HepG2 (cell line): ENCODE data around the gene QSOX1. TPM values are rescaled to one million over a fixed set of nuclear protein-coding genes. Genes with fewer than 3 reads are reported as not detected.

ENCODE experiments used
- BCL6 ChIP-seq: IDR thresholded peaks from 2 replicates; pipeline ENCODE4 v1.6.1; 2016; ENCODE audit warnings: missing genetic modification reagents, missing compliant biosample characterization
- DPF2 ChIP-seq: sonication (generic); formaldehyde crosslinking; IDR thresholded peaks from 2 replicates; pipeline ENCODE4 v1.4.0; 2020; ENCODE audit warnings: mild to moderate bottlenecking, low read depth, missing genetic modification reagents, borderline replicate concordance
- FOXP1 ChIP-seq, 2 experiments: fragments of 450-650 bp in 1 of 2; IDR thresholded peaks; 2 replicates each; pipeline ENCODE4 v1.6.1; 2017 to 2018; ENCODE audit warnings: antibody characterized with exemption in 1 of 2
- KLF12 ChIP-seq: sonication (generic); formaldehyde crosslinking; IDR thresholded peaks from 2 replicates; pipeline ENCODE4 v1.4.0; 2020; ENCODE audit warnings: missing genetic modification reagents, borderline replicate concordance
- PCBP1 ChIP-seq: fragments of 200-400 bp; formaldehyde crosslinking; IDR thresholded peaks from 2 replicates; pipeline ENCODE4 v1.6.1; 2017; ENCODE audit warnings: mild to moderate bottlenecking, low read depth, low read length, borderline replicate concordance
- RCOR2 ChIP-seq: IDR thresholded peaks from 2 replicates; pipeline ENCODE4 v1.6.1; 2016; ENCODE audit warnings: missing biosample characterization, missing genetic modification reagents
- ZFP82 ChIP-seq: sonication (generic); formaldehyde crosslinking; IDR thresholded peaks from 2 replicates; pipeline ENCODE4 v1.5.1; 2020; ENCODE audit warnings: mild to moderate bottlenecking, missing genetic modification reagents, borderline replicate concordance
- ZMAT3 ChIP-seq: sonication (generic); formaldehyde crosslinking; conservative IDR thresholded peaks from 2 replicates; pipeline ENCODE4 v1.7.0; 2021; ENCODE audit warnings: missing genetic modification reagents
- ZNF256 ChIP-seq: sonication (generic); formaldehyde crosslinking; conservative IDR thresholded peaks from 2 replicates; pipeline ENCODE4 v1.4.0; 2020; ENCODE audit warnings: missing genetic modification reagents
- ZNF782 ChIP-seq: sonication (generic); formaldehyde crosslinking; IDR thresholded peaks from 2 replicates; pipeline ENCODE4 v1.4.0; 2020; ENCODE audit warnings: missing genetic modification reagents, mild to moderate bottlenecking, borderline replicate concordance
- ZNF850 ChIP-seq: sonication (generic); formaldehyde crosslinking; conservative IDR thresholded peaks from 2 replicates; pipeline ENCODE4 v1.9.0; 2021; ENCODE audit warnings: mild to moderate bottlenecking, missing genetic modification reagents
- polyA plus RNA-seq, 8 experiments: library from polyadenylated mRNA; depleted of rRNA in 3 of 8; stranded (reverse) in 7 of 8; unstranded in 1 of 8; fragments of >200 nt; fragmentation: Illumina TruSeq in 4 of 8; extraction: Trizol in 4 of 8; gene quantifications; 2 replicates each; pipeline versions ENCODE4 v1.2.1 to v1.2.3, GENCODE V29; 2011 to 2016; ENCODE audit warnings: low read depth in 4 of 8, missing spikeins in 1 of 8, mixed read lengths in 1 of 8; ENCODE audit not compliant: insufficient read depth in 1 of 8
- total RNA-seq, 5 experiments: library from RNA; depleted of rRNA; stranded (reverse); fragments of >200 nt; fragmentation: Illumina TruSeq; extraction: Trizol; gene quantifications; 2 replicates each; pipeline ENCODE4 v1.2.3, GENCODE V29; 2016; ENCODE audit warnings: low read depth in 1 of 5
- TF ChIP-seq, protein P1 (sequence below): sonication (generic); formaldehyde crosslinking; conservative IDR thresholded peaks from 2 replicates; pipeline ENCODE4 v1.4.0; 2020; ENCODE audit warnings: missing genetic modification reagents
- TF ChIP-seq, protein P2 (sequence below): sonication (generic); formaldehyde crosslinking; IDR thresholded peaks from 2 replicates; pipeline ENCODE4 v1.5.0; 2020; ENCODE audit warnings: missing genetic modification reagents
- TF ChIP-seq, protein P3 (sequence below): sonication (generic); formaldehyde crosslinking; IDR thresholded peaks from 2 replicates; pipeline ENCODE4 v1.4.0; 2020; ENCODE audit warnings: missing genetic modification reagents
- TF ChIP-seq, protein P4 (sequence below): IDR thresholded peaks from 2 replicates; pipeline ENCODE4 v1.6.1; 2016; ENCODE audit warnings: low read depth, control low read depth
- TF ChIP-seq, protein P5 (sequence below): sonication (generic); formaldehyde crosslinking; IDR thresholded peaks from 2 replicates; pipeline ENCODE4 v1.5.0; 2020; ENCODE audit warnings: missing genetic modification reagents
- TF ChIP-seq, protein P6 (sequence below): IDR thresholded peaks from 2 replicates; pipeline ENCODE4 v1.6.1; 2016; ENCODE audit warnings: low read depth

QSOX1 gene
- total and polyA plus RNA-seq, 2 of the 13 experiments (the other 11 are each of a cell fraction or from before 2014, with no cell fraction given): 6.8 to 40.2 TPM

DNA sequence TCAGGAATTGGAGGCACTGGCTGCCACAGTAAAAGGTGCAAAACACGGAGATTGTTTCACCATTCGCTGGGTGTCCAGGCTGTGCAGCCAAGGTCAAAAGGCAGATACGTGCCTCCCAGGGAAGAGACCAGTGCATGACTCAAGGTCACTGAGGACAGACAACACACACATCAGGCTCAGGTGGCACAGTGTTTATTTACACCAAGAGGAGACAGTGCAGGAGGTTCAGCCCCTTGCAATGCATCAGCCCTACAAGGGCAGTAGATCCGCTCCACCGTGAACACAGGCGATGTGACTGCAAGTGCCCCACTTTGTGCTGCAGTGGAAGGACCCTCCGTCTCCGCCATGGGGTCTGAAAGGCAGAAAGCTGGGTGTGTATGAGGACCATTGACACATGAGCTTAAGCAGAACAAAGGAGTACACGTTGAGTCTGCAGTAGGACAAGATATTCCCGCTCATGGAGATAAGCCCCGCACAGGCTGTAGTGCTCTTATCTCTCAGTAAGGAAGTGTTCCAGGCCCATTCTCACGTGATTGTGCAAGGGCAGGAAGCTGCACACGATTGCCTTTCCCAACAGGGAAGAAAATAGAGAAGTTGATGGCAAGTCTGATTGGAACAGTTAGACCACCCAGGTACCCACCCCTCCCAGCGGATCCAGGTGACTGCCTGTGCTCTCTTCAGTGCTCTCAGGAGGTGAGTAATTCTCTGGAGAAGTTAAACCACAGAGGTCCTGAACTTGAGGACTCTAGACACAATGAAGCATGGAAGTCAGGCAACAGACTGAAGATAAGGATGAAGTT, 37.5 kb upstream of the QSOX1 start (continued):
- TF ChIP-seq, protein P1, sequence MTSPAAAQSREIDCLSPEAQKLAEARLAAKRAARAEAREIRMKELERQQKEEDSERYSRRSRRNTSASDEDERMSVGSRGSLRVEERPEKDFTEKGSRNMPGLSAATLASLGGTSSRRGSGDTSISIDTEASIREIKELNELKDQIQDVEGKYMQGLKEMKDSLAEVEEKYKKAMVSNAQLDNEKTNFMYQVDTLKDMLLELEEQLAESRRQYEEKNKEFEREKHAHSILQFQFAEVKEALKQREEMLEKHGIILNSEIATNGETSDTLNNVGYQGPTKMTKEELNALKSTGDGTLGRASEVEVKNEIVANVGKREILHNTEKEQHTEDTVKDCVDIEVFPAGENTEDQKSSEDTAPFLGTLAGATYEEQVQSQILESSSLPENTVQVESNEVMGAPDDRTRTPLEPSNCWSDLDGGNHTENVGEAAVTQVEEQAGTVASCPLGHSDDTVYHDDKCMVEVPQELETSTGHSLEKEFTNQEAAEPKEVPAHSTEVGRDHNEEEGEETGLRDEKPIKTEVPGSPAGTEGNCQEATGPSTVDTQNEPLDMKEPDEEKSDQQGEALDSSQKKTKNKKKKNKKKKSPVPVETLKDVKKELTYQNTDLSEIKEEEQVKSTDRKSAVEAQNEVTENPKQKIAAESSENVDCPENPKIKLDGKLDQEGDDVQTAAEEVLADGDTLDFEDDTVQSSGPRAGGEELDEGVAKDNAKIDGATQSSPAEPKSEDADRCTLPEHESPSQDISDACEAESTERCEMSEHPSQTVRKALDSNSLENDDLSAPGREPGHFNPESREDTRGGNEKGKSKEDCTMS: no peak
- TF ChIP-seq, protein P2, sequence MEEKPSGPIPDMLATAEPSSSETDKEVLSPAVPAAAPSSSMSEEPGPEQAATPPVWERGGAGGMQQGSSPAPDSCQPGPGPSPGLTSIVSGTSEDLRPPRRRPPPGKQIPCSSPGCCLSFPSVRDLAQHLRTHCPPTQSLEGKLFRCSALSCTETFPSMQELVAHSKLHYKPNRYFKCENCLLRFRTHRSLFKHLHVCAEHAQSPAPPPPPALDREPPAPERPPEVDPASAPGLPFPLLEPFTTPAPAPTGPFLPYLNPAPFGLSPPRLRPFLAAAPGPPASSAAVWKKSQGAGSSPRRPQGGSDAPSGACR (CRISPR knock-in tag): peak; percentile 83
- TF ChIP-seq, protein P3, sequence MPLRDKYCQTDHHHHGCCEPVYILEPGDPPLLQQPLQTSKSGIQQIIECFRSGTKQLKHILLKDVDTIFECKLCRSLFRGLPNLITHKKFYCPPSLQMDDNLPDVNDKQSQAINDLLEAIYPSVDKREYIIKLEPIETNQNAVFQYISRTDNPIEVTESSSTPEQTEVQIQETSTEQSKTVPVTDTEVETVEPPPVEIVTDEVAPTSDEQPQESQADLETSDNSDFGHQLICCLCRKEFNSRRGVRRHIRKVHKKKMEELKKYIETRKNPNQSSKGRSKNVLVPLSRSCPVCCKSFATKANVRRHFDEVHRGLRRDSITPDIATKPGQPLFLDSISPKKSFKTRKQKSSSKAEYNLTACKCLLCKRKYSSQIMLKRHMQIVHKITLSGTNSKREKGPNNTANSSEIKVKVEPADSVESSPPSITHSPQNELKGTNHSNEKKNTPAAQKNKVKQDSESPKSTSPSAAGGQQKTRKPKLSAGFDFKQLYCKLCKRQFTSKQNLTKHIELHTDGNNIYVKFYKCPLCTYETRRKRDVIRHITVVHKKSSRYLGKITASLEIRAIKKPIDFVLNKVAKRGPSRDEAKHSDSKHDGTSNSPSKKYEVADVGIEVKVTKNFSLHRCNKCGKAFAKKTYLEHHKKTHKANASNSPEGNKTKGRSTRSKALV (CRISPR knock-in tag): 0 out of 2 replicates have a peak, but pooled peaks have one; percentile 63
- no peak for TF ChIP-seq PCBP1
- TF ChIP-seq BCL6 (CRISPR knock-in tag): peak; percentile 75
- no peak for TF ChIP-seq KLF12 (CRISPR knock-in tag)
- no peak for TF ChIP-seq ZFP82 (CRISPR knock-in tag)
- 0 out of 2 replicates have a peak, but pooled peaks have one; percentile 34 for TF ChIP-seq ZNF782 (CRISPR knock-in tag)
- TF ChIP-seq, protein P4, sequence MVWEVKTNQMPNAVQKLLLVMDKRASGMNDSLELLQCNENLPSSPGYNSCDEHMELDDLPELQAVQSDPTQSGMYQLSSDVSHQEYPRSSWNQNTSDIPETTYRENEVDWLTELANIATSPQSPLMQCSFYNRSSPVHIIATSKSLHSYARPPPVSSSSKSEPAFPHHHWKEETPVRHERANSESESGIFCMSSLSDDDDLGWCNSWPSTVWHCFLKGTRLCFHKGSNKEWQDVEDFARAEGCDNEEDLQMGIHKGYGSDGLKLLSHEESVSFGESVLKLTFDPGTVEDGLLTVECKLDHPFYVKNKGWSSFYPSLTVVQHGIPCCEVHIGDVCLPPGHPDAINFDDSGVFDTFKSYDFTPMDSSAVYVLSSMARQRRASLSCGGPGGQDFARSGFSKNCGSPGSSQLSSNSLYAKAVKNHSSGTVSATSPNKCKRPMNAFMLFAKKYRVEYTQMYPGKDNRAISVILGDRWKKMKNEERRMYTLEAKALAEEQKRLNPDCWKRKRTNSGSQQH (CRISPR knock-in tag): peak; percentile 72; the same call in 1 of the 2 replicates
- TF ChIP-seq ZNF256 (CRISPR knock-in tag): no peak
- TF ChIP-seq, protein P5, sequence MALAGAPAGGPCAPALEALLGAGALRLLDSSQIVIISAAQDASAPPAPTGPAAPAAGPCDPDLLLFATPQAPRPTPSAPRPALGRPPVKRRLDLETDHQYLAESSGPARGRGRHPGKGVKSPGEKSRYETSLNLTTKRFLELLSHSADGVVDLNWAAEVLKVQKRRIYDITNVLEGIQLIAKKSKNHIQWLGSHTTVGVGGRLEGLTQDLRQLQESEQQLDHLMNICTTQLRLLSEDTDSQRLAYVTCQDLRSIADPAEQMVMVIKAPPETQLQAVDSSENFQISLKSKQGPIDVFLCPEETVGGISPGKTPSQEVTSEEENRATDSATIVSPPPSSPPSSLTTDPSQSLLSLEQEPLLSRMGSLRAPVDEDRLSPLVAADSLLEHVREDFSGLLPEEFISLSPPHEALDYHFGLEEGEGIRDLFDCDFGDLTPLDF (CRISPR knock-in tag): no peak
- TF ChIP-seq DPF2 (CRISPR knock-in tag): peak; percentile 93
- TF ChIP-seq RCOR2 (CRISPR knock-in tag): peak; percentile 80; the same call in 1 of the 2 replicates
- TF ChIP-seq ZMAT3 (CRISPR knock-in tag): peak; percentile 80; the same call in 1 of the 2 replicates
- TF ChIP-seq FOXP1 (IDR thresholded peaks at IDR 0.05): 0 out of 2 replicates have a peak, but pooled peaks have one; percentile 39
- TF ChIP-seq FOXP1 (CRISPR knock-in tag; IDR thresholded peaks at IDR 0.05): peak; percentile 96
- TF ChIP-seq, protein P6, sequence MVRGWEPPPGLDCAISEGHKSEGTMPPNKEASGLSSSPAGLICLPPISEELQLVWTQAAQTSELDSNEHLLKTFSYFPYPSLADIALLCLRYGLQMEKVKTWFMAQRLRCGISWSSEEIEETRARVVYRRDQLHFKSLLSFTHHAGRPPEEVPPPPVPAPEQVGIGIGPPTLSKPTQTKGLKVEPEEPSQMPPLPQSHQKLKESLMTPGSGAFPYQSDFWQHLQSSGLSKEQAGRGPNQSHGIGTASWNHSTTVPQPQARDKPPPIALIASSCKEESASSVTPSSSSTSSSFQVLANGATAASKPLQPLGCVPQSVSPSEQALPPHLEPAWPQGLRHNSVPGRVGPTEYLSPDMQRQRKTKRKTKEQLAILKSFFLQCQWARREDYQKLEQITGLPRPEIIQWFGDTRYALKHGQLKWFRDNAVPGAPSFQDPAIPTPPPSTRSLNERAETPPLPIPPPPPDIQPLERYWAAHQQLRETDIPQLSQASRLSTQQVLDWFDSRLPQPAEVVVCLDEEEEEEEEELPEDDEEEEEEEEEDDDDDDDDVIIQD: peak; percentile 76; the same call in 1 of the 2 replicates
- TF ChIP-seq ZNF850 (CRISPR knock-in tag): no peak
